BE2C (cell line): ENCODE measurements around the gene RNGTT.

Experiments
- DNase-seq: peaks from one replicate; pipeline ENCODE4 v3.0.0-alpha.2; 2020
- H3K27me3 ChIP-seq: fragments of 250-450 bp; sonication (Bioruptor Pico); 2 replicates; pipeline ENCODE4 v1.5.1; 2020; ENCODE audit warnings: mild to moderate bottlenecking
- H3K36me3 ChIP-seq: fragments of 250-450 bp; sonication (Bioruptor Pico); 2 replicates; pipeline ENCODE4 v1.5.1; 2020; ENCODE audit warnings: mild to moderate bottlenecking
- H3K4me1 ChIP-seq: fragments of 250-450 bp; sonication (Bioruptor Pico); 2 replicates; pipeline ENCODE4 v1.5.1; 2020
- H3K4me3 ChIP-seq: 2 replicates; pipeline ENCODE4 v1.5.1; 2011; ENCODE audit warnings: low read depth, low read length
- H3K9me3 ChIP-seq: fragments of 250-450 bp; sonication (Bioruptor Pico); 2 replicates; pipeline ENCODE4 v1.5.1; 2020
- TF ChIP-seq, protein P1 (sequence below): IDR thresholded peaks from 2 replicates; pipeline ENCODE4 v1.5.1; 2012; ENCODE audit warnings: mild to moderate bottlenecking, low read depth, low read length

Gene RNGTT

DNA sequence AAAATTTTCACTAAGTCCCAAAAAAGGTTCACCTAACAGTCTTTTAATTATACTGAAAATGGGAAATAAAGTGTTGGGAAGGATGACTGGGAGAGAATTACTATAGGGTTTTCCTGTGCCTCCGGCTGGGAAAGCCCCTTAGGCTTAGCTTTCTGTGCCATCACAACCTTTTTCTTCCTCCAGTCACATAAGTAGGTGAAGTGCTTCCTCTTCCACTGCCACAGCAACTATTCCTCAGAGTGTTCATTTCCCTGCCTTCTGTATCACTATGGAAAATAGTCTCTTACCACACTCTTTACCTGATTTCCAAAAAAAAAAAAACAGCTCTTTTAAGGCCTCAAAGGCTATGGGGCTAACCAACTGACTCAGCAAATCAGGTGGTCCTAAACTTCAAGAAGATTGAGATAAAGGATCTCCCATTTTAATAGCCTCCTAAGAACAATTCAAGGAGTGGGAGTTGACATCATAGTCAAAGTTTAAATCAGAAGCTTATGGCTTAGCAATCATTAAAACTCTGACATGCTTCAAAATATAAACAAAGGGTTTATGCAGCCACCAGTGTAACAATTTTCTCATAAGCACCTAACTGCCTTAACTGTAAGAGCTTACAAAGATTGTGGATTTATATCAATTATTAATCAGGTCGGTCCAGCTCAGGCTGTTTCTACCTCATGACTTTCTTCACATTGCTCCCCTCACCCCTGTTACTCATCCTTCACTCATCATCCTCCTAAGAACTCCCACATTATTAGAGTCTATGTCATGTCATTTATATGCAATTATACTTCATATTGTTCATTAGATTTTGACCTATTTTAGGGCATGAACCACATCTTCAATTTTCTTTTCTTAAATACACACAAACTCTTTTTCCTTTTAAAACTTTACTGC is 95.3 kb downstream of the RNGTT start:
- Histone ChIP-seq H3K9me3 (no peaks in the 10 kb centered on the region), H3K4me1 (no peaks in the 10 kb centered on the region), H3K36me3 (no peaks in the 10 kb centered on the region), H3K27me3 (no peaks in the 10 kb centered on the region), H3K4me3 (no peak overlapping the region)
- TF ChIP-seq, protein P1, sequence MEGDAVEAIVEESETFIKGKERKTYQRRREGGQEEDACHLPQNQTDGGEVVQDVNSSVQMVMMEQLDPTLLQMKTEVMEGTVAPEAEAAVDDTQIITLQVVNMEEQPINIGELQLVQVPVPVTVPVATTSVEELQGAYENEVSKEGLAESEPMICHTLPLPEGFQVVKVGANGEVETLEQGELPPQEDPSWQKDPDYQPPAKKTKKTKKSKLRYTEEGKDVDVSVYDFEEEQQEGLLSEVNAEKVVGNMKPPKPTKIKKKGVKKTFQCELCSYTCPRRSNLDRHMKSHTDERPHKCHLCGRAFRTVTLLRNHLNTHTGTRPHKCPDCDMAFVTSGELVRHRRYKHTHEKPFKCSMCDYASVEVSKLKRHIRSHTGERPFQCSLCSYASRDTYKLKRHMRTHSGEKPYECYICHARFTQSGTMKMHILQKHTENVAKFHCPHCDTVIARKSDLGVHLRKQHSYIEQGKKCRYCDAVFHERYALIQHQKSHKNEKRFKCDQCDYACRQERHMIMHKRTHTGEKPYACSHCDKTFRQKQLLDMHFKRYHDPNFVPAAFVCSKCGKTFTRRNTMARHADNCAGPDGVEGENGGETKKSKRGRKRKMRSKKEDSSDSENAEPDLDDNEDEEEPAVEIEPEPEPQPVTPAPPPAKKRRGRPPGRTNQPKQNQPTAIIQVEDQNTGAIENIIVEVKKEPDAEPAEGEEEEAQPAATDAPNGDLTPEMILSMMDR, result no peak
- DNase-seq, result no peak

DNA sequence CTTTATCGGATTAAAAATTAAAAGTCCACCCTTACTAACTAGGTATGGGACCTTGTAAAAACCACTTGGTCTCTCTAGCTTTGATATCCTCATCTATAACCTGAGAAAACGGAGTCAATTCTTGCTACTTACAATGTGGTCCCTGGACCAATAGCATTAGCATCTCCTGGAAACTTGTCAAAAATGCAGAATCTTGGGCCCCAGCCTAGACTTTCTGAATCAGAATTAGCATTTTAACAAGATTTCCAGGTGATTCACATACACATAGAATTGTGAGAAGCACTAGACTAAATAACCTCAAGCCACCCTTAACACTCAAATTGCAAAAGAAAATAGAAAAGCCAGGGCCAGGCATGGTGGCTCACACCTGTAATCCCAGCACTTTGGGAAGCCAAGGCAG is 96.6 kb downstream of the RNGTT start:
- H3K9me3 ChIP-seq, result no peaks in the 10 kb centered on the region
- no peaks in the 10 kb centered on the region for H3K27me3 ChIP-seq
- no peak overlapping the region for H3K4me3 ChIP-seq
- no peaks in the 10 kb centered on the region for H3K36me3 ChIP-seq
- no peaks in the 10 kb centered on the region for H3K4me1 ChIP-seq
- TF ChIP-seq, protein P1, result no peak
- no peak for DNase-seq

DNA sequence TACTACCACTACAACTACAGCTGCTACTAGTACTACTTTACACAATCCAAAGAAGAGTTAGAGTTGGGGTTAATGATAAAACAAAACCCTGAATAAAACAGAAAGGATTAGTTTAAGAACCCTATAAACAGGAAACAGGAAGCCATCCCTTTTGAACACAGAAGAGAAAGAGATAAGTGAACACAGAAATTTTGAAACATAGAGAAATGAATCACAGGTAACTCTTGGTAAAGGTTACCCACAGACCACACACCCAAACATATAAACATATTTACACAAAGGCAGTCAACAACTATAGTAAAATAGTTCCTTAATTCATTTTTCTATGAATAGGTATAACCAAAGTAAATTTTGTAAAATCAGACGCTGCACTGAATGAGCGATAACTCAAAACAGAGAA is 98.1 kb downstream of the RNGTT start:
- no peak for DNase-seq
- H3K9me3 ChIP-seq, result no peaks in the 10 kb centered on the region
- H3K4me3 ChIP-seq, result no peak overlapping the region
- H3K27me3 ChIP-seq, result no peaks in the 10 kb centered on the region
- TF ChIP-seq, protein P1, result no peak
- H3K36me3 ChIP-seq, result no peaks in the 10 kb centered on the region
- no peaks in the 10 kb centered on the region for H3K4me1 ChIP-seq

DNA sequence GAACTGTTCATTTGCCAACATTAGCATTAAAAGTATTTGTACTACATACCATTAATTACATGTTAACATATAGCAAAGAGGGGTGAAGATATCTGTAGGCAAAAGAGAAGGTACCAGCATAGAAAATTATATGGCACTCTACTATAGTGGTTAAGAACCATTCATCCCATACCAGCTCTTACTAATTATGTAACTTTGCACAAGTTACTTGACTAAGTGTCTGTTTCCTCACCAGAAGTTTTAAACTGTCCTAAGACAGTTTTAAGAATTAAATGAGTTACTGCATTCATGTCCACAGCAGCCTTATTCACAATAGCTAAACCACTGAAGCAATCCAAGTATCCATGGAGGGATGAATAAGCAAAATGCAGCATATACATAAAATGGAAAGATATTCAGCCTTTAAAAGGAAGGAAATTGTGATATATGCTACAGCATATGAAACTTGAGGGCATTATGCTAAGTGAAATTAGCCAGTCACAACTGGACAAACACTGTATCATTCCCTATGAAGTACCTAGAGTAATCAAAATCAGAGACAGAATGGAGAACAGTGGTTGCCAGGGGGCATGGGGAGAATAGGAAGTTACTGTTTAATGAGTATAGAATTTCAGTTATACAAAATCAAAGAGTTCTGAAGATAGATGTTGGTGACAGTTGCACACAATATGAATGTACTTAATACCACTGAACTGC is 98.9 kb downstream of the RNGTT start:
- Histone ChIP-seq H3K36me3 (no peaks in the 10 kb centered on the region), H3K9me3 (no peaks in the 10 kb centered on the region), H3K4me3 (no peak overlapping the region), H3K4me1 (no peaks in the 10 kb centered on the region), H3K27me3 (no peaks in the 10 kb centered on the region)
- no peak for DNase-seq
- TF ChIP-seq, protein P1, result no peak

DNA sequence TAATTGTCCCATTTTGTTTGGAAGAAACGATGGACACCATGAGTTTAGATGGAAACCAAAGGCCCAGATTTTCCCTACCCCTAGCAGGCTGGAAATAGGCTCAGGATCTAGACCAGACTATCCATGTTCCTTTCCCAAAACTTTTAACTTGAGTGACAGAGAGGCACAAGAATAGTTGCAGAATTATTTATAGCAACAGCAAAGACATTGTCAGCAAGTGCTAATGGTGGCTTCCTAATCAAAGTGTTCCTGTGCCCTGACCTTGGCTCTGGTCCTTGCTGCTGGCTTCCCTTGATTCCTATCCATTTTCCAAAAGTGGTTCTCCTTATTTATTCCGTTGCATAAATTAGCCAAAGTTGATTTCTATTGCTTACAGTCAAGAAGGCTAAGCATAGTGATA is 103.1 kb downstream of the RNGTT start:
- TF ChIP-seq, protein P1, result no peak

DNA sequence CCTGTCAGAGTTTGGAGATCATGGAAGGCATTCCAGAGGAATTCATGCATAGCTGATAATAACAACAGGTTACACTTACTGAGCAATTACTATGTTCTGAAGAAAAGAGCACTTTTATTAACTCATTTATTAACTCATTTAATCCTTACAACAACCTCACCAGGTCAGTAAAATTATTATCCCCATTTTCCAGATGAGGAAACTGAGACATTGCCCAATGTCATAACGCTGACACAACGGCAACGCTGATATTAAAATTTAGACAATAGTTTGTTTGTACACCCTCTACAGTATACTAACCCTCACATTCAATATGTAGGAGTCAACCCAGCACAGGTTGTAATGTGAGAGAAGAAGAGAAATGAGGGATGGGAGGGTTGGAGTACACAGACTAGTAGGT is 105.0 kb downstream of the RNGTT start:
- Histone ChIP-seq H3K27me3 (no peaks in the 10 kb centered on the region), H3K4me3 (no peak overlapping the region), H3K9me3 (no peaks in the 10 kb centered on the region), H3K36me3 (no peaks in the 10 kb centered on the region), H3K4me1 (no peaks in the 10 kb centered on the region)
- TF ChIP-seq, protein P1, result no peak
- no peak for DNase-seq

More for the DNA sequence above, 103.1 kb downstream of the RNGTT start:
- DNase-seq, result no peak
- Histone ChIP-seq H3K36me3 (no peaks in the 10 kb centered on the region), H3K4me3 (no peak overlapping the region), H3K4me1 (no peaks in the 10 kb centered on the region), H3K9me3 (no peaks in the 10 kb centered on the region), H3K27me3 (no peaks in the 10 kb centered on the region)
